Tibial artery (tissue), 4 donors: ENCODE measurements around the gene LRRC26.

Experiments
- DNase-seq, 2 donors: peaks; one replicate each; pipeline ENCODE4 v3.0.0-alpha.2; 2019
- H3K27ac ChIP-seq, 2 donors: fragments of 200-600 bp; sonication (generic) in 1 of 2; 1 replicate in 1 of 2; 2 replicates in 1 of 2; pipeline ENCODE4 v1.5.1; 2018 to 2019; ENCODE audit warnings: mild to moderate bottlenecking in 1 of 2
- H3K27me3 ChIP-seq, 2 donors: fragments of 200-600 bp; sonication (generic) in 1 of 2; one replicate each; pipeline versions ENCODE4 v1.5.1 to v1.6.0; 2016 to 2019
- H3K36me3 ChIP-seq, 3 donors: fragments of 200-600 bp; sonication (generic) in 2 of 3; one replicate each; pipeline ENCODE4 v1.5.1; 2016 to 2019; ENCODE audit warnings: mild to moderate bottlenecking in 2 of 3
- H3K4me1 ChIP-seq, 4 donors: fragments of 200-600 bp; sonication (generic) in 2 of 4; 1 replicate in 3 of 4; 2 replicates in 1 of 4; pipeline ENCODE4 v1.5.1; 2016 to 2019
- H3K4me3 ChIP-seq, 2 donors: fragments of 200-600 bp; sonication (generic) in 1 of 2; 1 replicate in 1 of 2; 2 replicates in 1 of 2; pipeline ENCODE4 v1.5.1; 2018 to 2019; ENCODE audit warnings: mild to moderate bottlenecking in 2 of 2
- H3K9me3 ChIP-seq, 3 donors: fragments of 200-600 bp; sonication (generic) in 1 of 3; one replicate each; pipeline ENCODE4 v1.5.1; 2016 to 2019
- intact Hi-C: fragments of 100-400 bp; cut with DNase I; formaldehyde crosslinking; loops from one replicate; pipeline ENCODE4 v1.15.0; 2023; ENCODE audit warnings: low total_unique reads
- TF ChIP-seq, protein P1 (sequence below), 2 experiments: fragments of 200-600 bp in 1 of 2; fragments of 450-650 bp in 1 of 2; IDR thresholded peaks; one replicate each; pipeline ENCODE4 v1.5.1; 2017 to 2019; ENCODE audit warnings: antibody characterized with exemption in 2 of 2, mild to moderate bottlenecking in 1 of 2, moderate library complexity in 1 of 2

Gene LRRC26

GRCh38 chr9:137170486-137171148 is 766 bp upstream of the LRRC26 start:
- no peak overlapping the region for H3K4me3 ChIP-seq
- H3K36me3 ChIP-seq = no peaks in the 10 kb centered on the region
- H3K9me3 ChIP-seq = no peaks in the 10 kb centered on the region
- no peak overlapping the region for H3K27ac ChIP-seq
- peaks cover 0 to 51% (median 27%) of the 10 kb centered on the region in 4 donors for H3K4me1 ChIP-seq
- intact Hi-C loops = no loop called here
- peaks cover 10 to 76% of the 10 kb centered on the region in 2 donors for H3K27me3 ChIP-seq
- no peak for DNase-seq
- TF ChIP-seq, protein P1, sequence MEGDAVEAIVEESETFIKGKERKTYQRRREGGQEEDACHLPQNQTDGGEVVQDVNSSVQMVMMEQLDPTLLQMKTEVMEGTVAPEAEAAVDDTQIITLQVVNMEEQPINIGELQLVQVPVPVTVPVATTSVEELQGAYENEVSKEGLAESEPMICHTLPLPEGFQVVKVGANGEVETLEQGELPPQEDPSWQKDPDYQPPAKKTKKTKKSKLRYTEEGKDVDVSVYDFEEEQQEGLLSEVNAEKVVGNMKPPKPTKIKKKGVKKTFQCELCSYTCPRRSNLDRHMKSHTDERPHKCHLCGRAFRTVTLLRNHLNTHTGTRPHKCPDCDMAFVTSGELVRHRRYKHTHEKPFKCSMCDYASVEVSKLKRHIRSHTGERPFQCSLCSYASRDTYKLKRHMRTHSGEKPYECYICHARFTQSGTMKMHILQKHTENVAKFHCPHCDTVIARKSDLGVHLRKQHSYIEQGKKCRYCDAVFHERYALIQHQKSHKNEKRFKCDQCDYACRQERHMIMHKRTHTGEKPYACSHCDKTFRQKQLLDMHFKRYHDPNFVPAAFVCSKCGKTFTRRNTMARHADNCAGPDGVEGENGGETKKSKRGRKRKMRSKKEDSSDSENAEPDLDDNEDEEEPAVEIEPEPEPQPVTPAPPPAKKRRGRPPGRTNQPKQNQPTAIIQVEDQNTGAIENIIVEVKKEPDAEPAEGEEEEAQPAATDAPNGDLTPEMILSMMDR (IDR thresholded peaks at IDR 0.05) = no peak

- intact Hi-C loops = no loop called here
- DNase-seq = no peak
- Histone ChIP-seq H3K4me3 (peak overlapping the region; percentile 13 to 46), H3K27ac (no peak overlapping the region), H3K36me3 (no peaks in the 10 kb centered on the region), H3K4me1 (peaks cover 0 to 51% (median 27%) of the 10 kb centered on the region in 4 donors), H3K9me3 (no peaks in the 10 kb centered on the region), H3K27me3 (peaks cover 10 to 91% of the 10 kb centered on the region in 2 donors)
- TF ChIP-seq, protein P1 (IDR thresholded peaks at IDR 0.05) = no peak
These were observed 671 bp downstream of the LRRC26 start for GRCh38 chr9:137168904-137169856.

GRCh38 chr9:137168573-137168903 is 1.3 kb downstream of the LRRC26 start:
- TF ChIP-seq, protein P1 (IDR thresholded peaks at IDR 0.05) = no peak
- no peaks in the 10 kb centered on the region for H3K9me3 ChIP-seq

GRCh38 chr9:137167747-137168572 is 1.9 kb downstream of the LRRC26 start:
- H3K27me3 ChIP-seq = peaks cover 10 to 100% of the 10 kb centered on the region in 2 donors
- H3K9me3 ChIP-seq = no peaks in the 10 kb centered on the region
- intact Hi-C loops = no loop called here
- TF ChIP-seq, protein P1 (IDR thresholded peaks at IDR 0.05) = no peak
- no peaks in the 10 kb centered on the region for H3K36me3 ChIP-seq
- no peak overlapping the region for H3K27ac ChIP-seq
- peaks cover 0 to 61% (median 33%) of the 10 kb centered on the region in 4 donors for H3K4me1 ChIP-seq
- no peak for DNase-seq
- H3K4me3 ChIP-seq = peak overlapping the region; percentile 13 to 46

More at GRCh38 chr9:137168573-137168903, 1.3 kb downstream of the LRRC26 start:
- Histone ChIP-seq H3K27ac (no peak overlapping the region), H3K27me3 (peaks cover 10 to 97% of the 10 kb centered on the region in 2 donors), H3K36me3 (no peaks in the 10 kb centered on the region), H3K4me3 (peak overlapping the region; percentile 13 to 46), H3K4me1 (peaks cover 0 to 55% (median 28%) of the 10 kb centered on the region in 4 donors)
- DNase-seq = no peak
- intact Hi-C loops = no loop called here

GRCh38 chr9:137167277-137167746 is 2.5 kb downstream of the LRRC26 start:
- Histone ChIP-seq H3K27ac (no peak overlapping the region), H3K4me3 (no peak overlapping the region), H3K36me3 (no peaks in the 10 kb centered on the region), H3K9me3 (no peaks in the 10 kb centered on the region), H3K4me1 (peaks cover 0 to 67% (median 40%) of the 10 kb centered on the region in 4 donors), H3K27me3 (peaks cover 10 to 100% of the 10 kb centered on the region in 2 donors)
- TF ChIP-seq, protein P1 (IDR thresholded peaks at IDR 0.05) = no peak
- intact Hi-C loops = no loop called here
- no peak for DNase-seq
